Astrocyte of the spinal cord (primary cell): Measurements from ENCODE around the gene HIVEP3.

Experiments
- DNase-seq: peaks from one replicate; pipeline ENCODE4 v3.0.0; 2011; ENCODE audit warnings: low read depth, low spot score
- H3K4me3 ChIP-seq: 2 replicates; pipeline ENCODE4 v1.5.1; 2011; ENCODE audit warnings: low read depth, mild to moderate bottlenecking, low read length, moderate library complexity
- CTCF ChIP-seq: IDR thresholded peaks from 2 replicates; pipeline ENCODE4 v1.5.1; 2012; ENCODE audit warnings: low read depth, mild to moderate bottlenecking, low read length, inconsistent platforms
- in situ Hi-C: cut with HindIII; loops from 2 replicates; pipeline ENCODE4 v1.10.0; 2017; ENCODE audit warnings: low sequenced_read_pairs

Gene HIVEP3

GRCh38 chr1:41640141-41640751, 278.5 kb downstream of the HIVEP3 start:
- no peak overlapping the region for H3K4me3 ChIP-seq
- TF ChIP-seq CTCF: no peak
- DNase-seq: no peak
- in situ Hi-C loops: no loop called here

- in situ Hi-C loops: no loop called here
- no peak overlapping the region for H3K4me3 ChIP-seq
- TF ChIP-seq CTCF: no peak
- DNase-seq: peak; percentile 75
Observed at GRCh38 chr1:41639332-41639936, 279.3 kb downstream of the HIVEP3 start.

- in situ Hi-C loops: no loop called here
Observed at GRCh38 chr1:41638086-41639024, 280.4 kb downstream of the HIVEP3 start.

GRCh38 chr1:41637367-41637766, 281.4 kb downstream of the HIVEP3 start:
- no peak for DNase-seq
- no peak for TF ChIP-seq CTCF
- in situ Hi-C loops: no loop called here
- H3K4me3 ChIP-seq: no peak overlapping the region

More at GRCh38 chr1:41638086-41639024, 280.4 kb downstream of the HIVEP3 start:
- no peak overlapping the region for H3K4me3 ChIP-seq
- DNase-seq: no peak
- TF ChIP-seq CTCF: no peak

- no peak overlapping the region for H3K4me3 ChIP-seq
- no peak for DNase-seq
- TF ChIP-seq CTCF: no peak
- in situ Hi-C loops: no loop called here
Observed at GRCh38 chr1:41633764-41634163, 285.0 kb downstream of the HIVEP3 start.

GRCh38 chr1:41632781-41633575, 285.7 kb downstream of the HIVEP3 start:
- no peak overlapping the region for H3K4me3 ChIP-seq
- DNase-seq: no peak
- in situ Hi-C loops: no loop called here
- TF ChIP-seq CTCF: no peak
